Measurements from ENCODE around the gene CCT3. TPM values are rescaled to one million over a fixed set of nuclear protein-coding genes. Genes with fewer than 3 reads are reported as not detected.

CCT3 gene
- total and polyA plus RNA-seq, 2 donors (not counting 1 experiment from before 2014, with no cell fraction given), result 106 to 107 TPM

DNA sequence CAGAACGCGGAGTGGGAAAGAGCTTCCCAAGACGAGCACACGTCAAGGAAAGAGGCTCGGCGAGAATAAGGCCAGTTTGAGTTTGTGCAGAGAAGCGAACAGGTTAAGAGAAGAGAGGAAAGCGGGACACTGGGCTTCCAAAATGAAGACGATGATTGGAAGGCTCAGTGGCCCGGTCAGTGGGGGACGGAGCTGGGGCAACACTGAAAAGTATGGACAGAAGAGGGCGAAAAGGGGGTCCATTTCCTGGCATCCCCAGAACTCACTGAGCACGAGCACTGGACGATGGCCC, 258 bp downstream of the CCT3 start:
- Histone ChIP-seq H3K36me3 (replicated peaks in 1 of 2; ENCODE audit: control extremely low read depth in 1 of 2, control insufficient read depth in 1 of 2, extremely low read depth in 1 of 2, insufficient read depth in 2 of 2, low read length in 1 of 2) (peaks cover 0 to 28% of the 10 kb centered on the region in 2 experiments), H3K9me3 (ENCODE audit: control extremely low read depth in 1 of 3, control insufficient read depth in 2 of 3, insufficient read depth in 1 of 3, low read length in 2 of 3) (no peaks in the 10 kb centered on the region), H3K9ac (ENCODE audit: low read length) (peak overlapping the region; percentile 81), H3K27me3 (replicated peaks in 1 of 4; ENCODE audit: control extremely low read depth in 1 of 4, control insufficient read depth in 3 of 4, insufficient read depth in 4 of 4, low read length in 3 of 4) (no peaks in the 10 kb centered on the region), H2AFZ (ENCODE audit: insufficient read depth, low read depth, low read length, poor library complexity, severe bottlenecking) (peak overlapping the region; percentile 77), H3K79me2 (ENCODE audit: control insufficient read depth, insufficient read depth, low read length) (peaks cover 37% of the 10 kb centered on the region), H3K4me1 (ENCODE audit: control insufficient read depth in 2 of 2, insufficient read depth in 2 of 2, low read length in 2 of 2) (peaks cover 13 to 19% of the 10 kb centered on the region in 2 donors), H3K4me2 (replicated peaks; ENCODE audit: low read depth, low read length, poor library complexity, severe bottlenecking) (peak overlapping the region; percentile 79), H4K20me1 (ENCODE audit: control insufficient read depth, insufficient read depth, low read length, poor library complexity, severe bottlenecking) (peaks cover 27% of the 10 kb centered on the region), H3K4me3 (ENCODE audit: control extremely low read depth in 1 of 5, extremely low read depth in 1 of 5, insufficient read depth in 1 of 5, low read depth in 2 of 5, low read length in 4 of 5) (peak overlapping the region; percentile 82 to 98 (median 87)), H3K27ac (ENCODE audit: low read length in 2 of 2) (peak overlapping the region; percentile 40 to 74)
- H3K9me3 Mint-ChIP-seq (ENCODE audit: insufficient read depth), result no peaks in the 10 kb centered on the region
- peak overlapping the region; percentile 96 for H3K27ac Mint-ChIP-seq
- WGBS (ENCODE audit: insufficient coverage), result 2% methylated on average over 14 of the region's 14 CpGs
- ChIA-PET CTCF (interaction anchor here (0.8 to 1.0 kb wide), 3 partner anchors 48 to 320 kb away, joined by 3 to 4 read pairs (median 4); no protein-coding TSS in a partner anchor), POLR2A (interaction anchor here (0.6 kb wide), 2 partner anchors 127 to 358 kb away, joined by 3 to 9 read pairs; no protein-coding TSS in a partner anchor)
- peak overlapping the region; percentile 97 for H3K4me3 Mint-ChIP-seq
- H3K4me1 Mint-ChIP-seq, result peaks cover 35% of the 10 kb centered on the region
- intact Hi-C loops (cut with micrococcal nuclease), result loop anchor here (1.0 to 5.0 kb wide), 7 partner anchors 56 to 414 kb away; partner anchors contain the start of genes HDGF, MEF2D, MEX3A and PMF1
- H3K27me3 Mint-ChIP-seq, result no peaks in the 10 kb centered on the region
- no peak for ATAC-seq (ENCODE audit: low read depth)
- no peak for TF ChIP-seq EZH2 (IDR thresholded peaks at IDR 0.05; ENCODE audit: borderline replicate concordance, insufficient read depth, low read depth, low read length, poor library complexity, severe bottlenecking)
- TF ChIP-seq, protein P1, sequence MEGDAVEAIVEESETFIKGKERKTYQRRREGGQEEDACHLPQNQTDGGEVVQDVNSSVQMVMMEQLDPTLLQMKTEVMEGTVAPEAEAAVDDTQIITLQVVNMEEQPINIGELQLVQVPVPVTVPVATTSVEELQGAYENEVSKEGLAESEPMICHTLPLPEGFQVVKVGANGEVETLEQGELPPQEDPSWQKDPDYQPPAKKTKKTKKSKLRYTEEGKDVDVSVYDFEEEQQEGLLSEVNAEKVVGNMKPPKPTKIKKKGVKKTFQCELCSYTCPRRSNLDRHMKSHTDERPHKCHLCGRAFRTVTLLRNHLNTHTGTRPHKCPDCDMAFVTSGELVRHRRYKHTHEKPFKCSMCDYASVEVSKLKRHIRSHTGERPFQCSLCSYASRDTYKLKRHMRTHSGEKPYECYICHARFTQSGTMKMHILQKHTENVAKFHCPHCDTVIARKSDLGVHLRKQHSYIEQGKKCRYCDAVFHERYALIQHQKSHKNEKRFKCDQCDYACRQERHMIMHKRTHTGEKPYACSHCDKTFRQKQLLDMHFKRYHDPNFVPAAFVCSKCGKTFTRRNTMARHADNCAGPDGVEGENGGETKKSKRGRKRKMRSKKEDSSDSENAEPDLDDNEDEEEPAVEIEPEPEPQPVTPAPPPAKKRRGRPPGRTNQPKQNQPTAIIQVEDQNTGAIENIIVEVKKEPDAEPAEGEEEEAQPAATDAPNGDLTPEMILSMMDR (IDR thresholded peaks at IDR 0.05), result no peak
- no peak for DNase-seq

Data from B cell (primary cell).